Astrocyte of the spinal cord (primary cell): ENCODE results near the gene ASTN2.
A peak's percentile ranks its signal among the peaks of the same experiment; 100 is the strongest.

ENCODE experiments used
- DNase-seq: peaks from one replicate; pipeline ENCODE4 v3.0.0; 2011; ENCODE audit warnings: low read depth, low spot score
- H3K4me3 ChIP-seq: 2 replicates; pipeline ENCODE4 v1.5.1; 2011; ENCODE audit warnings: low read depth, mild to moderate bottlenecking, low read length, moderate library complexity
- CTCF ChIP-seq: IDR thresholded peaks from 2 replicates; pipeline ENCODE4 v1.5.1; 2012; ENCODE audit warnings: low read depth, mild to moderate bottlenecking, low read length, inconsistent platforms
- in situ Hi-C: cut with HindIII; loops from 2 replicates; pipeline ENCODE4 v1.10.0; 2017; ENCODE audit warnings: low sequenced_read_pairs

The ASTN2 gene

GRCh38 chr9:116608064-116608463, 806.8 kb downstream of the ASTN2 start:
- no peak overlapping the region for H3K4me3 ChIP-seq
- TF ChIP-seq CTCF, result no peak
- in situ Hi-C loops, result no loop called here
- no peak for DNase-seq

DNA sequence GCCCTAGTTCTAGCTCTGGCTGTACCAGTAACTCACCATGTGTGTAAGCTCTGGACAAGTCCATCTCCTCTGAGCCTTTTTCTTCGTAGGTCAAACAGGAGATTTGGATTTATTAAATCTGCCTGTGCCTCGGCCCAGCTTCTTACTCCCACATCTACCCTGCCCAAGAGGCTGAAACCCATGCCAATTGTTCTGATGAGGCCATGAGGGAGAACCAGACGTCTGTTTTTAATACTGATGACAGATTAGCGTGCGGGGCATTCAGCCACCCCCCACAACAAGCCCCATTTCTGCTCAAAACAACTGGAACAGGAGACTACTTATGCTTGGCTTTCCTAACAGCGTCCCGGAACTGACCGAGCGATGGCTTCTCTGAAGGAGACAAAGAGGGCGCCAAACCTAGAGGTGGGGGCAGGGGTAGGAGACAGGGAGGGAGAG, 808.9 kb downstream of the ASTN2 start:
- no peak for TF ChIP-seq CTCF
- DNase-seq, result no peak
- in situ Hi-C loops, result no loop called here
- H3K4me3 ChIP-seq, result no peak overlapping the region

DNA sequence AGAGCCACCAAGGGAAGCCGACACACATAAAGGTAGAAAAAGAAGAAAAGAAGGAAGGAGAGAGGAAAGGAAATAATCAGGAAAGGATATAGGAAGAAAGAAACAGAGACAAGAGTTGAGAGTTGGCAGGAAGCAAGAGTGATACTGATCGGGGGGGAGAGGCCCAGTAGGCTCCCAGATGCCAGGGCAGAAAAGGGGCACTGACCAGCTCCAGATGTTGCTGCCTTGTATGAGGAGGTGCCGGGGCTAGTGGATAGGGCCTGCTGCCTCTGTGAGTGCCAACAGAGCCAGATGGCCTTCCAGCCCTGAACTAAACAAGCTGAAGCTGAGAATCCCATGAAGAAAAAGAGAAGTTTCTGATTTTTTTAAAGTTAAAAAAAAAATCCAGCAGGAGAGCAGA, 809.8 kb downstream of the ASTN2 start:
- TF ChIP-seq CTCF, result no peak
- DNase-seq, result no peak
- in situ Hi-C loops, result no loop called here
- H3K4me3 ChIP-seq, result no peak overlapping the region

DNA sequence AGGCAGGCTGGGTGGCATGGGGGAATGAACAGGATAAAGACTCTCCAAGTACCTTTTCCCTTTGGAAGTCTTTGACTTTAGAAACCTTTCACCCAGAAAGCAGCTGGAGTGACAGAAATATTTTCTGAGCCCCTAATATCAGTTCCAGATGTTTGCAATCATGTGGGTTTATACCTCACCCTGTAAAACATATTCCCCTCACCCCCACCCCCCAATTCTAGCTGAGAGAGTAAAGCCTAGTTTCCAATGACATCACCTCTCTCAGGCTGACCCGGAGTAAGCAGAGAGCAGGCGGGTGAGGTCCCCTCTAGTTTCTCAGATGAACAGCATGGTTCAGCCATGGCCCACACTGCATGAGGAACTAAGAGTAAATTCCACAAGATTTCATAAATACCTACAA, 810.6 kb downstream of the ASTN2 start:
- H3K4me3 ChIP-seq, result no peak overlapping the region
- in situ Hi-C loops, result no loop called here
- no peak for DNase-seq
- TF ChIP-seq CTCF, result no peak

GRCh38 chr9:116599342-116599884, 815.4 kb downstream of the ASTN2 start:
- peak; percentile 4 for TF ChIP-seq CTCF

GRCh38 chr9:116596646-116597045, 818.2 kb downstream of the ASTN2 start:
- H3K4me3 ChIP-seq, result no peak overlapping the region
- DNase-seq, result no peak
- in situ Hi-C loops, result no loop called here
- no peak for TF ChIP-seq CTCF

More at GRCh38 chr9:116599342-116599884, 815.4 kb downstream of the ASTN2 start:
- no peak for DNase-seq
- H3K4me3 ChIP-seq, result no peak overlapping the region
- in situ Hi-C loops, result no loop called here

DNA sequence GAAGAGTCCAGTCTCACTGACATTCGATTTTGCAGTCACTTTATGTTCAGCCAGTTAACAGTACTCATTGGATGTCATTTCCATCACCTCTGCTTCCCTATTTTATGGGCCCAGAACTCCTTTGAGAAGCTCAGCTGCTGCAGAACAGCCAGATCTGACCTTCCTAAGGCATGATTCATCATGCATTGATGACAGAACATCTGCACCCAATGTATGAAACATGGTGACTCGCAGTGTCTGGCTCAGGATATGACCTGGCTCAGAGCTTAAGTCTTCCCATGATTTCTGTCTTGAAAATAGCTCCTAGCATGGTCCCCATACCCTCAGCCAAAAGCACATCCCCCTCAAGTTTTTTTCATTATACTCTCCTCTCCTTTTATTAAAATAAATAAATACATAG, 820.3 kb downstream of the ASTN2 start:
- H3K4me3 ChIP-seq, result no peak overlapping the region
- DNase-seq, result peak; percentile 60
- TF ChIP-seq CTCF, result no peak
- in situ Hi-C loops, result no loop called here
